ENCODE results near the gene GJD3.

GJD3 gene

GRCh38 chr17:40322358-40323315 is 41.9 kb downstream of the GJD3 start:
- peak; percentile 64 for DNase-seq (ENCODE audit: low read depth)

- DNase-seq (ENCODE audit: low read depth), result no peak
These were observed 42.6 kb downstream of the GJD3 start for GRCh38 chr17:40321961-40322357.

DNA sequence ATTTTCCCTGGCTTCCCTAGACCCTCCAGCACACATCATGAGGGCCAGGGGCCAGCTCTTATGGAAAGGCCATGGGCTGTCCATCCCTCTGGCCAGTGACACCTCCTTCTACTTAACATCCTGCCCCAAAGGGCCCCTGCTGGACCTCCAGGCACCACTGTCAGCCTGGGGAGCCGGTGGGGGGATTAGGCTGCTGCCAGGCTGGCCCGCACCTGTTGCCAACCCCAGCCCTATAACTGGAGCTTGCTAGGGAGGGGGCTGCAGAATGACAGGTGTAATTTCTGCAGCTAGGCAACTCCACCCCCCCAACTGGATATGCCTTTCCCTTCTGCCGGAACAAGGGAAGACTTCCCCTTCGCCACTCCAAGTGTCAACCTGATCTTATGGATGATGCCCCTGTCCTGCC is 43.0 kb downstream of the GJD3 start:
- DNase-seq (ENCODE audit: low read depth), result no peak

GRCh38 chr17:40320756-40321523 is 43.6 kb downstream of the GJD3 start:
- no peak for DNase-seq (ENCODE audit: low read depth)

DNA sequence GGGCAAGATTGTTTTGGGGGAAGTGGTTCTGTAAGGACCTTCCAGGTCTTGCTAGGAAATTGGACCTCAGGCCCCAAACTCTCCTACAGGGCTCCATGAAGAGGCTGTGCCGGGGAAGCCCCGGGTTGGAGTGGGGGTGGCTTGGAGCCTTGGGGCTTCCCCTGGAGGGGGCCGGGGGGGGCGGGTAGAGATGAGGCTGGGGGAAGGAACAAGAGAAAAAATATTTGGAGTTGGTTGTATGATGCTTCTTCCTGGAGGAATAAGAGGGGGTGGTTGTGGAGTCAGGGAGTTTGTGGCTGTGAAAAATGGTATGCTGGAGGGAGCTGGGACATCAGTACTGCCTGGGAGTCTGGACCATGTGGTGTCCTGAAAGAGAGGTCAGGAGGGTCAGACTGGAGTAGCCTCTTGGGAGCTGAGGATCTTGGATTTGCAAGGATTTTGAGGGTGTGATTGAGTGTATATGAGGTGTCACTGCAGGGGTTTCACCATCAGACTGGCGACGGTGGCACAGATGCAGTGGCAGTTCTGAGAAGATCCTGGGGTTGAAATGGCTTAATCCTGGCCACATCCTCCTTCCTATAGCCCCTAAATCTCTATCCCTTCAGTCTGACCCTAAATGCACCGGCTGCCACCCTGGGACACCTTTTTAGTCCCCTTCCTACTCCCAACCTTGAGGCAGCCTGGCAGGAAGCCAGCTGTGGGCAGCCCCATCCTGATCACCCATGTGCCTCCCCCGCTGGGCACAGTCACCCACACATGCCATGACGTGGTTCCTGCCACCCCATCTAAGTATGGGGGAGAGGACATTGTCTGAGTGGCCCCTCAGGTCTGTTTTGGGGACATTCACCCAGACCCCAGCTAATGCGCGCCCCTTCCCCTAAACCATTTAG is 44.6 kb downstream of the GJD3 start:
- no peak for DNase-seq (ENCODE audit: low read depth)

DNA sequence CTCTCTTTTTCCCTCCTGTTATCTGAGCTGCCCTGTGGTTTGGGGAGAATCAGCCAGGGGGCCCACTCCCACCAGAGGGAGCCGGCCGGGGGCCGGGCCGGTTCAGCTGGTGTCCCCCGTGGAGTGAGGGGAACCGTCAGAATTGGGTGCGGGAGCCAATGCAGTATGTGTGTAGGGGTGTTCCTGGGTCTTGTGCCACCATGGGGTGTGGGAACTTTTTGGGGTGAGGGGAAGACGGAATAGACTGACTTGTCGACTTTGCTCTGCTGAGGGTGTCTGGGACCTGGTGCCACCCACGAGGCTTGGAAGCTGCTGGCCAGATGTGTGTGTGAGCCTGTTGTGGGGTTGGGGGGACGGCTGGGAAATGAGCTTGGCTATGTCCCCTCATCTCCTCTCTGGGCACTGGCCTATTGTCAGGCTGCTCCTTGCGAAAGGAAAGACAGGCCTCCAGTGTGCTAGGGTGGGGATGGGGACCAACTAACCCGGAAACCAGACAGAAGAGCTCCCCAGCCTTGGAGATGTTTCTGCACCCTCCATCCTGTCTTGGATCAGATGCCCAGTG is 45.6 kb downstream of the GJD3 start:
- DNase-seq (ENCODE audit: low read depth), result no peak

DNA sequence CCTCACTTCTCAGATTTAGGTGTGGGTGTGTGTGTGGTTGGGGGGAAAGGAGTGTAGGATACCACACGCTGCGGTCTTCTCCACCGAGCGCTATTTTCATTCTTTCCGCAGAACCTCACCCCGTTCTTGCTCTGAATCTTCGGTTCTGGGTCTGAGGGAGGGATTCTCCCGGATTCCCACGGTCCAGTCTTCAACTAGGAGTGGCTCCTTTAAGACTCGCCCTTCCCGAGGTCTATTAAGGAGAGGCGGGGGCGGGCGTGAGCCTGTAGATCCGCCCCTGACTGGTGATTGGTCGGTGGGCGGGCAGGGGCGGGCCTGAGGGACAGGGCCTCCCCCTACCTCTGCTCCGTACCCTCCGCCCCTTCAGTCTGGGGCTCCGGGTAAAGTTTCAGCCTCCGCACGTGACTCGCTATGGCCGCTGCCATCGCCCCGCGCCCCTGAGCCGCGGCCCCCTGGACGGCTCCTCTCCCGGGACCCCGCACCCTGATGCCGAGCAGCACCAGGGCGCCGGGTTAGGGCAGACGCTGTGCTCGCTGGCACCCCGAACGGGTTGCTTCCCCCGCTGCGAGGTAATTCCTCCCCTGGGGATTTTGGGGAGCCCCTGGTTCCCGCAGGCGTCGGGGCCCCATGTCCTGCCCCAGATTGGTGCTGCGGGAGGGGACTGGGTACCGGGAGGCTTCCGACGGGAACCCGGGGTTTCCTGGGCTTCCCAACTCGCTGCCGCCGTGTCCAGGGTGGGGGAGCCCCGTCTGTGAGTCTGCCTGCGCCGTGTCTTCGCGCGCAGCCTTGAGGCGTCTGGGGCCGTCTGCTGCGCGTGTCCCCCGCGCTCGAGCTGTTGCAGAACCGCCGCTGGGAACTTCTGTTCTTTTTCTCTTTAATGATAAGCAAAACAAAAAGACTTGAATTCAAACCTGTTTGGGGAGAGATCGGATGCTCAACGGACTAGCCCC is 46.4 kb downstream of the GJD3 start:
- peak; percentile 94 for DNase-seq (ENCODE audit: low read depth)

GRCh38 chr17:40317345-40317873 is 47.1 kb downstream of the GJD3 start:
- peak; percentile 54 for DNase-seq (ENCODE audit: low read depth)

- peak; percentile 67 for DNase-seq (ENCODE audit: low read depth)
These were observed 47.8 kb downstream of the GJD3 start for GRCh38 chr17:40316571-40317344.

DNA sequence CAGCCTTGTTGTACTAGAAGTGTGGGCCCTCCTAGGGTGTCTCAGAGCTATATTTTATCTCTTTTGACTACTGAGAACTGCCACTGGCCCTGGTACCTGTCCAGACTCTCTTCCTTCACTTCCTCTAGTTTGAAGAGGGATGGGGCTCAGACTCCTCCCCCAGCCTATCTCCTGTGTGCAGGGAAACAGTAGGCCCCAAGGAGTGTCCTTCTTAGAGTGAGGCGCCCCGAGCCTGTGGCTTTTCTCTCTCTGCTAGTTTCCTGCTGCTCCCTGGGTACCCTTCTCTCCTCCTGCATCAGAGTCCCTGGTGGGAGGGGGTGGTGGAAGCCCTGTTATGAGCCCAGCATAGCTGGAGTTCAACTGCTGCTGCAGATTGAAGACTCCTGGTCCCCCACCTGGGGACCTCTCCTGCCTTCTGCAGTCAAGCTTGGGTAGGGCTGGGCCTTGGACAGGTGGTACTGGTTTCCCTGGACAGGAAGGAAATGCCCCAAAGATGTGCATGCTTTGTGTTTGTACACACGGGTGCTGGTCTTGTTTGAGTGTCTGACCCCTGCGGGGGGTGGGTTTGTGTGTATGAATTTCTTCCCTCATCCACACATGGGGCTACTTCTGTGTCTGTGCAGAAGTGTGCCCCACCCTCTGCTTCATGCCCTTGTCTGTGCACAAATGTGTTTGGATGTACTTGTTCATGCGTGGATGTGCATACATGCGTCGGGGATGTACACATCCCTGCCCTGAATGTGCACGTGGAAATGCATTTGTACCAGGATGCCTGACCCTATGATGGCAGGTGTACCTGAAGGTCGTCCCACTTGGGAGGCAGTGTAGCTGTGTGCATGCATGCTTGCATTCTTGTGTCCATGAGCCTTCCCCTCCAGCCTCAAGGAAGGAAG is 48.6 kb downstream of the GJD3 start:
- no peak for DNase-seq (ENCODE audit: low read depth)

- DNase-seq (ENCODE audit: low read depth), result no peak
These were observed 49.3 kb downstream of the GJD3 start for GRCh38 chr17:40315206-40315605.

DNA sequence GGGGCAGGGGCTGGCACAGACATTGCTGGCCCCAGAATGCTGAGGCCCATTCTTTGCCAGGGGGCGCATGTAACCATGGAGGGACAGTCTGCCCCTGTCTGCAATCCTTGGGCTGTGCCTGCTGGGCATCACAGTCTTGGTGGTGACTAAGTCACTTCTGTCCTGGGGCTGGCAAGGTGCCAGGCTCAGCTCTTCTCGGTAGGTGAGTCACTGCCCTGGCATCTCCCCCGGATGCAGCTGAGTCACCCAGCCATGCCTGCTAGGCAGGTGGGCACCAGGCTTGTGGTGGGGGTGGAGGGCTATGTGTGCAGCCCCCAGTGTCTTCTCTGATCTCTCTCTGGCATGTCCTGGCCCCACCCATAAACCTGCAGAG is 50.0 kb downstream of the GJD3 start:
- peak; percentile 83 for DNase-seq (ENCODE audit: low read depth)

DNA sequence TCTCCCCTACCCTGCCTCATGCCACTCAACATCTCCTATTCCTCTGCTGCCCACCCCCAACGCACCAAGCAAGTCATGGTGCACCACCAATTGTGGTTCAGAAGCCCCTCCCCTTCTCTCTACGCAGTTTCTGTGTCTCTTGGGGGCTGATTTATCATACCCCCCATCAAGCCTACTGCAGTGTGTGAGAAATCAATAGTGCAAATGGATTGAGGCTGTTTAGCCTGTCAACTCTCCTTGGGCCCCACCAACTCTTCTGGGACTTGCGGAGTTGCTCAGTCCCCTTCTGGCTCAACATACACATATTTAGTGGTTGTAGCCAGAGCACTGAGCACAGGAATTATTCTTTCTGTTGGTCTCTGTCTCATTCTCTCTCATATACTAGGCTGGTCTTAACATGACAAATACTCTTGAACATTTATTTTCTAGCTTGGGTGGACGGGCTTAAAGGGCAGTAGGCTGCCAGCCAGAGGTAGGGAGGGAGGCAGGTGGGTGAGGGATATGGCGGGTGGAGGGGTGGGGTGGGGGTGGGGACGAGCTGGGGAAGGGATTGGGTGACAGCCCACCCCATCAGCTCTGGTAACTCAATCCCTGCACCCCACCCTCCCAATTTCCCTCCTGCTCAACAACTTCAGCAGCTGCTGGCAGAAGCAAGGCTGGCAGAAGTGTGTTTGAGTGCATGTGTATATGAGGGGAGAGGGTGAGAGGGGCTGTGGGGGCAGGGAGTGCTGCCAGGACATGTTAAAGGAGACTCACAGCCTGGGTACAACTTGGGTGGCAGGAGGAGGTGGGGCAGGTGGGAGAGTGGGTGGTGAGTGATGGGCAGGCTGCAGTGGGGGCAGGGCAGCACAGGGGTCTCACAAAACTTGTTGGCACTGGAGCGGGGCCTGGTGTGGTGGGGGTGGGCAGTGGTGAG is 50.6 kb downstream of the GJD3 start:
- DNase-seq (ENCODE audit: low read depth), result no peak
